Fibroblast of skin of right biceps (primary cell): ENCODE data around the gene CTAG1A.
"Not testable (repeated sequence)": the region's sequence is repeated elsewhere in the genome, so short reads cannot be mapped to it uniquely, and the experiment has no call there.

Source experiments
- DNase-seq: peaks from one replicate; pipeline ENCODE4 v3.0.0-alpha.2; 2013

Gene CTAG1A

DNA sequence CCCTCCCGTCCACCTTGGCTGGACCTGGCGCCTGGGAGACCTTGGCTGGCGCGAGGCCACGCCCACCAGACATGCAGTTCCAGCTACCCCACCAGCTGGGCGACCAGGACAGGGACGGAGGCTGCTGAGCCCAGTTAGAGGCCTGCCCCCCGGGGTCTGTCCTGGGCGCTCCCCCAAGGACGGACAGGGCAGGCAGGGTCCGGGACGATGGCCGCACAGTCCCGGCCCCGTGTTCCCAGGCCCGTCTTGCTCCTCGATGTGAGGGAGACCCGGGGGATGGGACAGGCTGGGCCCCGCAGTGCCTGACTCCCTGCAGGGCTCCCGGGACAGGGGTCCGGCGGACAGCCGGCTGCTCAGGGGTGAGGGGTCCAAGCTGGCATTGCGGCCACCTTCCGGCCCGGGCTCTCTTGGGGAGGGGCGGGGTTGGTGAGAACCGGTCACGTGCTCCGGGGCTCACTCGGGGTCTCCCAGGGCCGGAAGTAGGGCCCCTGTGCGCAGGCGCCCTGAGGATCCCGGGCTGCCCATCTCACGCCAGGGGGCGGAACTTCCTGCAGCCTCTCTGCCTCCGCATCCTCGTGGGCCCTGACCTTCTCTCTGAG is at the start of gene CTAG1A:
Gene CTAG1A (plus strand): TSS at position 549 of the 599 bp plus-strand sequence. CDS start 74 bp downstream, outside the sequence.
- not testable (repeated sequence) for DNase-seq

DNA sequence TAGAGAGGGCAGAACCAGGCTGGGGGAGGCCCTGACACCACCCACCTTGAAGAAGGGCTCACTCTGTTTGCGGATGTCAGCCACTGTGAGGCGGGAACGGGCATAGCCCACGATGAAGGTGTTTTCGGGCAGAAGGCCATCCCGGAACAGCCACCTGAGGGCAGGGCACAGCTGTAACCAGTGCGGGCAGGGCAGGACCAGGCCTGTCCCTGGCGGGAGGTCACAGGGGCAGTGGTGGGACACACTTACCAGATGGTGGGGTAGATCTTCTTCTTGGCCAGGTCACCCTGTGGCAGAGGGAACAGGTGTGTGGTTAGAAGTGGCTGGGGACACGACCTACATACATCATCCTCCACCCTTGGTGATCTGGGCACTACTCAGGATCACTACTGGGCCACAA is 49.0 kb upstream of the CTAG1A start:
- DNase-seq, result no peak

DNA sequence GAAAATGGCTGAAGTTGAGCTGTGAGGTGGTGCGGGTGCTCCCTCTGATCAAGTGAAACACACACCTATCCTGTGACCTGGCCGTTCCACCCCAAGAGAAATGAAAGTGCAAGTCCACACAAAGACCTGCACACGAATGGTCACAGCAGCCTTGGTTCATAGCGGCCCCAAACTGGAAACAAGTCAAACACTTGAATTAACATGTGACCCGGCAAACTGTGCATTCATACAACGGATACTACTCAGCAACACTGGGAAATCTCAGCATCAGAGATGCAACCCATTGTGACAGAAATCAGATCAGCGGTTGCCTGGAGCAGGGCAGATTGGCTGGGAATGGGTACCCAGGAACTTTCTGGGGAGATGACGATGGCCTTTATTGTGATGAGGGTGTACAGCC is 45.9 kb upstream of the CTAG1A start:
- DNase-seq, result no peak

DNA sequence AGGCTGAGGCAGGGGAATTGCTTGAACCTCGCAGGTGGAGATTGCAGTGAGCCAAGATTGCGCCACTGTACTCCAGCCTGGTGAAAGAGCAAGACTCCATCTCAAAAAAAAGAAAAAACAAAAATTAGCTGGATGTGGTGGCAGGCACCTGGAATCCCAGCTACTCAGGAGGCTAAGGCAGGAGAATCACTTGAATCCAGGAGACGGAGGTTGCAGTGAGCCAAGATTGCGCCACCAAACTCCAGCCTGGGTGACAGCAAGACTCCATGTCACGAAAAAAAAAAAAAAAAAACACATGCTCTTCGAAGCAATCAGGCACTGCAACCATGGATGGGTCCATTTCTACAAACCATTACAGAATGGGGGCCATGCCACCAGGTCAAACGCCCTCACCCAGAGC is 44.6 kb upstream of the CTAG1A start:
- DNase-seq, result not testable (repeated sequence)

DNA sequence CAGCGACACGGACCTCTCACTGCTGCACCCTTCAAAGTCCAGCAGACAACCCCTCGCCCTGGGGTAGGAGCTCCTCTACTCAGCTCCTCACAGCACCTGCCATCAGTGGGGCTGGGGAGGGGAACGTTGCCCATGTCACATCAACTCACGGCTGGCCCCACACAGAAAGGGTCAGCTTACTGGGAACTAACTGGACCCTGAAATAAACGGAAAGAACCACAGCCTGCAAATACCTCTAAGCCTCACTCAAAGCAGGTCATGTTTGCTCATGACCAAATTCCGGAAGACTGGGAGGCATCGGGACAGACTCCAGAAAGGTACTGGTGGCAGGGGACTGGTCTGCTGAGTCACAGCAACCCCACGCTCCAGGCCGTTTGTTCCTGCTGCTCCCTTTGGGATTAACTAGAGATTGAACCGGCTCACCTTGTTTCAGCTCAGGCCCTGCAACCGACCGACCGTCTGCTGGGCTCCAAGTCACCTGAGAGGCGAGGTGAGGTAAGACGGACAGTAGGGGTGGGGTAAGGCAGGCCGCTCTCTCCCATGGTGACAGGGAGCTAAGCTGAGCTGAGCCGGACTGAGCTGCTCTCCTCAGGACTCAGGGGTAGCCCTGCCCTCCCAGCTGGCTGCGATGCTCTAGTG is 43.9 kb upstream of the CTAG1A start:
- no peak for DNase-seq

DNA sequence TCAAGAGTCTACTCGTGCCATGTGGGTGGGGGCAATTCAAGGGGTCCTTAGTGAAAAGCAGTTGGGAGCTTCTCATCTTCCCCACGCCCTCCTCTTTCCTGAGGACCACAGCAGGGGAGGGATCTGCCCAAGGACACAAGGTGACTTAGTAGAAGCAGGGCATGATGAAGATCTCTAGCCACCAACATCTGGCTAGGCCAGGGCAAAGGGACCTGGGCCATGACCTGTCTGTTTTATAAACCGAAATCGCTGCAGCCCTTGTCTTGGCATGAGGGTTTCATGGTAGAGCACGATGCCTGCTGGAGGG is 43.4 kb upstream of the CTAG1A start:
- no peak for DNase-seq

DNA sequence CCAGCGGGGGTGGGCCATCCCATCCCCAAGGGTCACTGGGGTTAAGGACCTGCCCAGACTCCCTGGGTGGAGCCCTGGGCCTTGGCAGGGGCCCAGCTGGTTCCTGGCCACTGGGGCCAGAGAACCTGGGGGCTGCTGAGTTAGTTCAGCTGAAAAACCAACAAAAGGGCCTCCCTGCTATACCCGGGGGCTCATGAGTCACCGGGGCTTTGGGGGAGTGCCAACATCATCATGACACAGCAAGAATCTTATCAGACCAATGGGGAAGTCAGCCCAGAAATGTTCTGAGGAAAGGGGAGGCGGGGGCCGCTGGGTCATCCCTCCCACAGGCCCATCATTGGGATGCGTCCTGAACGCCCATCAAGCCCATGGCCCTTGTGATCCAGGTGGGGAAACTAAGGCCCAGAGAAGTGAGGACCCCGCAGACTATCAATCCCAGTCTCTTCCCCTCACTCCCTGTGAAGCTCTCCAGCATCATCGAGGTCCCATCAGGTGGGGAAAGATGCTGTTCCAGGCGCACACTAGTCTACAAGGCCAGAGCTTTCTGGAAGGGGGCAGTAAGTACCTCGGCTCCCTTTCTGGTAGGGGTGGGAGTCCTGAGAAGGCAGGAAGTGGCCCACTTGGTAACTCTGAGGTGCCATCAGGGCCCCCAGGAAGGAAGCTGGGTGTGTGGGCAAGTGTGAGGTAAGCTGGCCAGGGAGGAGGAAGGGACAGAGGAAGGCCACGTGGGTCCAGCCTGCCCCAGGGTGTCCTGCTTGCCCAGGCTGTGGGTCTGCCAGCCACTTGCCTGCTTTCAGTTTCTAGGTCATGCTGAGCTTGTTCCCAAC is 42.8 kb upstream of the CTAG1A start:
- peak; percentile 96 for DNase-seq

DNA sequence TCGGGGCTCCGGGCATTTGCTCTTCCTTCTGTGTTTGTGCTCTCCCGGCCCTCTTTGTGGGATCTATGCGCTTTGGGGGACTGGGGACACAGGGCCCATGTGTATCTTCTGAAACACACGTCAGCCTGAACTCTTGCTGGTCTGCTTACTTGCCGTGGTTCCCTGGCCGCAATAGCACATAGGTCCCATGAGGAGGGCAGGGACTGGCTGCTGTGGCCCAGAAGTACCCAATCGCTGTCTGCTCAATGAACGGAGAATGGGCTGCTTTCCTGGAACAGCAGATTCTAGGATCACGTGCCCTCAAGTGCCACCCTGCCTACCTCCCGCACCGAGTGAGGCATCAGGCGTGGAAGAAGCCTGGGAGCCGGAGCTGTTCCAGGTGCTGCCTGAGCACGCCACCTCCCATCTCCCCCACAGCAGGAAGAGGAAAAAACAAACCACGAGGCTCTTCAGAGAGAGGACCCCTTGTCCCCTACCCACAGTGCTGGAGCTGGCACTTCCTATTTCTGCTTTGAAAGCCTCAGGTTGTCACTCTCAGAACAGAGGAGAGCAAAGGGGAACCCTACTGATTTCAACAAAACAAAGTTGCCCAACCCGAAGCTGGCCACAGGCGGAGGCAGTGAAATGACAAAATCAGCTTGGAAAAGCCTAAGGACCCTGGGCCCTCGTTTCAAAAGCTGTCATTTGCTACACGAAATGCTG is 42.1 kb upstream of the CTAG1A start:
- no peak for DNase-seq

DNA sequence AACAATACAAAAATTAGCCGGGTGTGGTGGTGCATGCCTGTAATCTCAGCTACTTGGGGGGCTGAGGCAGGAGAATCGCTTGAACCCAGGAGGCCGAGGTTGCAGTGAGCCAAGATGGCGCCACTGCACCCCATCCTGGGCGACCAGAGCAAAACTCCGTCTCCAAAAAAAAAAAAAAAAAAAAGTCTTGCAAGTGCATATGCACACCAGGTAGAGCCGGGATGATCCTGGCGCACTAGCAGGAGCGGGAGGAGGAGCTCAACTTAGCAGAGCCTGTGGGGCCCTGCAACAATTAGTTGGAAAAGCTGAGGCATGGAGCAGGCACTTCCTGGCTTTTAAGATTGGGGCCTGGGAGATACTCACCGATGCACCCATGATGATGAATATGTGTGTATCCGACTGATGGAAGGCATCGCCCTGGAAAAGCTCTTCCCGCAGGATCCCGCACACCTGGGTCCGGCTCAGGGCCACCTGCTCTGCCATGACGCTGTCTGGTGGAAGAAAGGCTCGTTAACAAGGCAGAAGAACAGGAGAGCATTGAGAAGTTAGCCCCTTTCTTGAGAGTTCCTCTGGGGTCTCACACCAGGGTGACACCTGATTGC is 39.2 kb upstream of the CTAG1A start:
- DNase-seq, result no peak

DNA sequence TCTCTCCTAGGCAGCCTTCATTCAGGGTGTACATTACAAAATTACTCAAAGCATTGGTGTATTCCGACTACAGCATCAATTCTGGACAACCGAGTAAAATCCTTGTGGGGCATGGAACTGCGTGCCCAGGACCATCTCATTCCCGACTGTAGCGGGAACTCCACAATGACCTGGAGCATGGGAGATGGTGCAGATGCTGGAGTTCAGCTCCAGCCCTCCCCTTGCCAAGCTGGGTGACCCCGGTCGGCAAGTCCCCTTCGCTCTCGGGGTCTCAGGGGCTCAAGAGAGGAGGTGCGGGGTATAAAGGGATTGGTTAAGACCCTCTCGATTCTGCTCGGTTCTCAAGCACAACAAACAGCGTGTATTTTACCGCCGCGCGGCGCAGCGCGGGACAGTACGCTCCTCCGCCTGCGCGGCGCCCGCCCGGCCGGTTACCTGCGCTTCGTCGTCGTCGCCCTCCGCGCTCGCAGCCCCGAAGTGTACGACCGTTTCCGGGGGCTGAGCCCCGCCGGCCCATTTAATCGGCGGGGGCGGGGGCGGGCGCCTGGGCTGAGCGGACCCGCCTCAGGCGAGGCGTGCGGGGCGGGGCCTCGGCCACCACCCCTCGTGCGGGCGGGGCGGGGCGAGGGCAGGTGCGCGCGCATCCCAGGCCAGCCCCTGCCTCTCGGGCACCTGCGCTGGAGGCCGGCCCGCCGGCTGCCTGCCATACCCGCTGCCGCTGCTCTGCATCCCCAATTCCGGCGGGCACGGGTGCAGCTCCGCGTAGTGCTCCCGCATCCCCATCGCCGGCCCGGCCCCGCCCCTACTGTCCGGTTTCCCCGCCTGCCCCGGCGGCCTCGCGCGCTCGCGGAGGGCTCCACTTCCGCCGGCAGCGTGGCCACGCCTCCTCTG is 38.3 kb upstream of the CTAG1A start, which contains the start of gene G6PD:
Gene G6PD (minus strand): TSS at position 493 of the 891 bp plus-strand sequence. CDS start 691 bp downstream, outside the sequence.
- peak; percentile 70 for DNase-seq

DNA sequence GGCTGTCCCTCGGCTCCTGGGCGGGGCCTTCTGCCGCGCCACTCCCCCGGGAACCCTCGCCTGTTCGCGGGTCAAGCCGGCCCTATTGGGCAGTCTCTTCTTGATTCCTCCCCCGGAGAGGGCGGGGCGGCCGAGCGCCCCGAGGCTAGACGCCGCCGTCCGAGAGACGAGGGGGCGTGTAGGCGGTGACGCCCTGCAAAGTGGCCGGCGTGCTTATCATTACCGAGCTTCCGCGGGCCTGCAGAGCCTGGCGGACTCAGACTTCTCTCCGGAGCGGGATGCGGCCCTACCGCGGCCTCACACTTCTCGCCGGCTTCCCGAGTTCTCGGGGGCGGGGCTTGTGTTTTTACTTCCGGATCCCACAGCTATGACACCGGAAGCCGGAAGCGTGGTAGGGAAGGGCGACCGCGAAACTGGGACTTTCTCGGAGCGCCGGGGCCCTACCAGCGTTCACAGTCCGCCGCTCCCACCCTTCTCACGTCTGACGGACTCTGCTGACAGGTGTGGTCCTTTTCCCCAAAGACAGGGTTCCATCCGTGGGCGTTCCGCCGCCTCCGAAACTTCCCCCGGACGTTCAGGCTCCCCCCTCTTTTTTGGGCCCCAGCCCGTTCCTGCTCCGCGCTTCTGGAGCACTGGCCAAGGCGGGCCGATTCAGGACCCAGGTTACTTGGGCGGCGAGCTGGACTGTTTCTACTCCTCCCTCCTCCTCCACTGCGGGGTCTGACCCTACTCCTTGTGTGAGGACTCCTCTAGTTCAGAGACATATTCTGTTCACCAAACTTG is 37.5 kb upstream of the CTAG1A start, which contains the start of gene IKBKG:
Gene IKBKG (plus strand): TSS at position 376 of the 783 bp plus-strand sequence. CDS start 4,383 bp downstream, outside the sequence.
- DNase-seq, result peak; percentile 90

DNA sequence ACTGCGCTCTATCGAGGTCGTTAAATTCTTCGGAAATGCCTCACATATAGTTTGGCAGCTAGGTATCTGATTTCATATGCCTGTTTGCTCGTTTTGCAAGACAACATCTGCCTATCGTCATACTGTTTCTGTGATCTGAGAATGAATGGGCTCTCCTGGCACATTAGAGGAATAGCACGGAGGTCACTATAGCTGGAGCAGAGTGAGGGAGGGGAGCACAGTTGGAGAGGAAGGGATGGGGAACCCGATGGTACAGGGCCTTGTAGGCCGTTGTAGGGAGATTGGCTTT is 37.0 kb upstream of the CTAG1A start:
- peak; percentile 25 for DNase-seq

DNA sequence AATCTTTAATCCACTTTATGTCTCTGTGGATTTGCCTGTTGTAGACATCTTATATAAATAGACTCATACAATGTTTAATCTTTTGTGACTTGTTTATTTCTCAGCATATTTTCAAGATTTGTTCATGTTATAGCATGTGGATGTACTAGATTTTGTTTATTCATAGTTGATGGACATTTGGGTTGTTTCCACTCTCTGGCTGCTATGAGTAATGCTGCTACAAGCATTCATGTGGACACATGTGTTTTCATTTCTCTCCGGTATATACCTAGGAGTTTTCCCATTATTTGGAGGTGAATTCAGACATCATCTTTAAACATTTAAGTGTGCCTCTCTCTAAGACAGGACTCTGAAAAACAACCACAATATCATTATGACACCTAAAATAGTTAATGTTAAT is 35.2 kb upstream of the CTAG1A start:
- DNase-seq, result no peak

DNA sequence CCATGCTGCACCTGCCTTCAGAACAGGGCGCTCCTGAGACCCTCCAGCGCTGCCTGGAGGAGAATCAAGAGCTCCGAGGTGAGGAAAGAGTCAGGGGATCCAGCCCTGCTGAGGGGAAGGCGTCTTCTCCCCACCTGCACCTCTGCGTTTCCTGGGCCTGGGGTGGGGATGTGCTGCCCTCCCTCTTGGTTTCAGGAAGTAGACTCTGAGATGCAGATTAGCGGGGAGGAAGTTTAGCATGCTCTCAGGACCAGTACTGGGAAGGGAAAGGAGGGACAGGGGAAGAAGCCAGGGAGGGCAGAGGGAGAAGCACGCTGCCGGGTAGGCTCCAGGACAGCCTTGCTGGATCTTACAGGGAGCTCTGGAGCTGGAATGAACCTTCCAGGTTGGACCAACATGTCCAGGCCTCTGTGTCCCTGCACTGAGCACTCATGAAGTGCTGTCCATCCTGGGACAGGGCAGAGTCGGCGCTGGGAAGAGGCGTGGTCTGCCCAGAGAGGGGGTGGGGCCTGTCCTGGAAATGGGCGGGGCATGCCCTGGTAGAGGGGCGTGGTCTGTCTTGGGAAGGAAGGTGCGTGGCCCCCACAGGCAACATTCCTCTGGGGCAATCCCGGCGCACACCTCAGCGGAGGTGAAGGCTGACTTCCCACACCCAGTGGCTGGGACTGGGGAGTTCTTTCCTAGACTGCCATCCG is 32.7 kb upstream of the CTAG1A start:
- DNase-seq, result not testable (repeated sequence)

DNA sequence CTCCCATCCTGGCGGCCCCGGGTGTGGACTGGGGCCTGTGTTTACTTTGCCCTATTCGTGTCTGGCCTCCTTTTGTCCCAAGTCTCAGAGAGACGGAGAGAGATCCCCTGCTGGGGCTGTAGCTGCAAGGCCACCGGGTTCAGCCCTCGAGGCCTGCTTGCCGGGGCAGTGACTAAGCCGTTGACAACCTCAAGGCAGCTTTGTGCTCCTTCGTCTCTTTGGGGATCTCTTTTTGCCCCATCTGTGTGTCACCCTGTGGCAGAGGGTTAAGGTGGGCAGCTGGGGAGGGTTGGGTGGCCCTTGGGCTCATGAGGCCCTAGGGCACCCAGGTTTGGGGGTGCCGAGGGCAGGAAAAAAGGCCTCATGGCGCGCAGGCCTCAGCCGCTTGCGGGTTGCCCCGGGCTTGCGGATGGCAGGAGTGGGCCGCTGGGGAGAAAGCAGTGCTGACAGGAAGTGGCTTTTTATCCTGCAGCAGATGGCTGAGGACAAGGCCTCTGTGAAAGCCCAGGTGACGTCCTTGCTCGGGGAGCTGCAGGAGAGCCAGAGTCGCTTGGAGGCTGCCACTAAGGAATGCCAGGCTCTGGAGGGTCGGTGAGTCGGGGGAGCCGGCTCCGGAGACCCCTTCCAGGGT is 26.8 kb upstream of the CTAG1A start:
- DNase-seq, result not testable (repeated sequence)

DNA sequence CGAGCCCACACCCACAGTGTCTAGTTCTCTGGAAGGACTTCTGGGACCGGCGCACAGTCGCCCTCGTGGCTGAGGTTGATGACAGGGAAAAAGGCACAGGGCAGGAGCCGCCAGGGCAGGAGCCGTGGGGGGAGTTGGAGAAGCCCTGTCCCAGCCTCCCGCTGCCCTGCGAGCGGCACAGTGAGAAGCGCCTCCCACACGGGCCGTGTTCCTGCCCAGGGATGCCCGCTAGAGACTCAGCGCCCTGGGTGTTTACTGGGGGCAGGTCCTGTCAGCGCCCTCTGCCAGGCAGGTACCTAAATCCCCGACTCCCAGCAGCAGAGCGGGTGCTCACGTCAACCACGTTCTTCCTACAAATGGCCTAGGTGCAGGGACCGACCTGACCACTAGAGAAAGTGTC is 26.0 kb upstream of the CTAG1A start:
- not testable (repeated sequence) for DNase-seq

DNA sequence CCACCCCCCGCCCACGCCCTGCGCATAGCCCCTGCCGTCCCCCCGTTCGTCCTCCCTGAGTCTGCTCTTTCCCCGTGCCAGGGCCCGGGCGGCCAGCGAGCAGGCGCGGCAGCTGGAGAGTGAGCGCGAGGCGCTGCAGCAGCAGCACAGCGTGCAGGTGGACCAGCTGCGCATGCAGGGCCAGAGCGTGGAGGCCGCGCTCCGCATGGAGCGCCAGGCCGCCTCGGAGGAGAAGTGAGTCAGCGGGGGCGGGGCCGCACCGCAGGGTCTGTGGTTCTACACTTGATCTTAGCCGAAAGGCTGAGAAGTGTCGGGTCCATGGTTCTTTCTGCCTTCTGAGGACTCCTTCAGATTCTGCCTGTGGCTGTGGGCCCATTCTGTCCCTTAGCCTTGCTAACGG is 24.6 kb upstream of the CTAG1A start:
- DNase-seq, result not testable (repeated sequence)

DNA sequence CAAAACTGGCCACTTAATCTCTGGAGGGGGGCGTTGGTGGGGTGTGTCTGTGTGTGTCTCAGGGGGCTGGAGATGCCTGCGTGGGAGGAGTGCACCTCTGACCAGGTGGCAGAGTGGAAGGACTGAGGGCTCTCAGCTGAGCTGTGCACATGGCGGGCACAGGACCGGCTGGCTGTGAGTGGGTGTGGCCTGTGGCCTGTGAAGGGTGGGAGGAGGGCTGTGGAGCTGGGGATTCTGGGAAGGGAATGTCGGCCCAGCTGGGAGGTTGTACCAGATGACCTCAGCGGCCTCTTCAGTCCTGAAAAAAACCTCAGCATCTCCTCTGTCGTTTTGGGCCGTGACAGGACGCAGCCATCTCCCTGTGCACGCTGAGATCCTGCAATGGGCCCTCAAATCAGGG is 22.6 kb upstream of the CTAG1A start:
- not testable (repeated sequence) for DNase-seq

DNA sequence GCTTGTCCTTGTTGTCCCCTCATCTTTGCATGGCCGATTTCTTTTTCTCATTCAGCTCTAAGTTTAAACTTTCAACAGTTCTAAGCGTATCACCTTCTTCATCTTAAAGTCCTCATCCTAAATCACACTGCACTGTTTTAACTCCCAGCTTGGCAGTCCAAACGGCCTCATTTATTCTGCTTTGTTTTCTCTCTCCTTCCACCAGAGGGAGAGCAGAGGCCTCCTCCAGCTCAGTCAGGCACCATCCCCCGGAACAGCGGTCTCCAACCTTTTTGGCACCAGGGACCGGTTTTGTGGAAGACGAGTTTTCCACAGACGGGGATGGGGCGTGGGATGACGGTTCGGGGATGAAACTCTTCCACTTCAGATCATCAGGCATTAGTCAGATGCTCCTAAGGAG is 14.6 kb upstream of the CTAG1A start:
- not testable (repeated sequence) for DNase-seq

DNA sequence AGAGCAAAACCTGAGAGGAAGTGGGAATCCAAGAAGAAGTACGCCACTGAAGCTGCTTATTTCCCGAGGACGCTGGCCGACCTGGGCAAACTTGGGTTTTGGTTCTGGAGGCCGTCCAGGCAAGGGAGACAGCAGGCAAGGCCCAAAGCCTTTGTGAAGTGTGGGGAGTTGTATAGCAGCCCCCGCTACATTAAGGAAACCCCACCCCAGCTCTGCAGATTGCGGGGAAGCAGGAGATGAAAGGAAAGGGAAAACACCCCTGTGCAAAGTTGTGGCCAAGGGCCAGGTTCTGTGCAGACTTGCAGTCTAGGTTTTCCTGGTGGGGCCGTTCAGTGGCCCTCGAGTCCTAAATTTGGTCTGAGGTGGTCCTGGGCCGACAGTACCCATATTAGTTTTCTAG is 11.9 kb upstream of the CTAG1A start:
- DNase-seq, result not testable (repeated sequence)
